Endodermal cell (in vitro differentiated cells): ENCODE measurements around the gene PPP1R12A. TPM values are rescaled to one million over a fixed set of nuclear protein-coding genes. Genes with fewer than 3 reads are reported as not detected.
A peak's percentile ranks its signal among the peaks of the same experiment; 100 is the strongest.

ENCODE experiments used
- DNase-seq: peaks from one replicate; pipeline ENCODE4 v3.0.0-alpha.2; 2017
- H3K27ac ChIP-seq: 2 replicates; pipeline ENCODE4 v1.5.1; 2013; ENCODE audit warnings: mild to moderate bottlenecking, low read depth, low read length, moderate library complexity
- H3K27me3 ChIP-seq: 2 replicates; pipeline ENCODE4 v1.6.1; 2013; ENCODE audit warnings: mild to moderate bottlenecking, low read length, moderate library complexity; ENCODE audit not compliant: insufficient read depth, control insufficient read depth, poor library complexity, severe bottlenecking
- H3K36me3 ChIP-seq: 2 replicates; pipeline ENCODE4 v1.7.0; 2013; ENCODE audit warnings: mild to moderate bottlenecking, low read length, moderate library complexity; ENCODE audit not compliant: control insufficient read depth, insufficient read depth
- H3K4me1 ChIP-seq: one replicate; pipeline ENCODE4 v1.7.0; 2013; ENCODE audit warnings: low read length; ENCODE audit not compliant: control insufficient read depth, insufficient read depth
- H3K4me3 ChIP-seq: 2 replicates; pipeline ENCODE4 v1.5.1; 2013; ENCODE audit warnings: mild to moderate bottlenecking, low read length, moderate library complexity
- H3K9ac ChIP-seq: 2 replicates; pipeline ENCODE4 v1.6.1; 2013; ENCODE audit warnings: mild to moderate bottlenecking, low read length, moderate library complexity; ENCODE audit not compliant: poor library complexity, severe bottlenecking; ENCODE audit errors: extremely low read depth
- H3K9me3 ChIP-seq: 2 replicates; pipeline ENCODE4 v1.6.1; 2013; ENCODE audit warnings: mild to moderate bottlenecking, low read length, moderate library complexity; ENCODE audit not compliant: control insufficient read depth
- H3K27ac Mint-ChIP-seq: 2 replicates; pipeline ENCODE4 v1.8.0; 2020; ENCODE audit warnings: mixed read lengths
- H3K27me3 Mint-ChIP-seq: 2 replicates; pipeline ENCODE4 v1.8.0; 2021; ENCODE audit warnings: mild to moderate bottlenecking, mixed read lengths; ENCODE audit not compliant: insufficient read depth
- H3K36me3 Mint-ChIP-seq: 2 replicates; pipeline ENCODE4 v1.8.0; 2020; ENCODE audit warnings: low read depth, mixed read lengths
- H3K4me1 Mint-ChIP-seq: 2 replicates; pipeline ENCODE4 v1.8.0; 2020; ENCODE audit warnings: mixed read lengths
- H3K4me3 Mint-ChIP-seq: 2 replicates; pipeline ENCODE4 v1.8.0; 2020; ENCODE audit warnings: mild to moderate bottlenecking, moderate library complexity, mixed read lengths
- H3K9me3 Mint-ChIP-seq: 2 replicates; pipeline ENCODE4 v1.8.0; 2020; ENCODE audit warnings: mild to moderate bottlenecking, mixed read lengths
- WGBS, 2 experiments: methylation state at CpG; one replicate each; pipeline versions ENCODE4 v1.1.5 to v1.1.7; 2013; ENCODE audit warnings: missing lambda C conversion rate in 2 of 2, mixed read lengths in 1 of 2; ENCODE audit not compliant: insufficient coverage in 1 of 2, insufficient read length in 1 of 2; 5-methylcytosine and 5-hydroxymethylcytosine counted together
- total RNA-seq, 2 donors: library from RNA; stranded (reverse); fragmentation: NEBNext Ultra II Directional in 1 of 2; extraction: Animal tissue kit (Norgen Biotek cat#: 25700) in 1 of 2; gene quantifications; 2 replicates in 1 of 2; 3 replicates in 1 of 2; pipeline ENCODE4 v1.2.1, GENCODE V29; 2021
- TF ChIP-seq, protein P1 (sequence below): fragments of 200-600 bp; sonication (generic); conservative IDR thresholded peaks from 2 replicates; pipeline ENCODE4 v1.5.0; 2021; ENCODE audit warnings: antibody characterized with exemption, mild to moderate bottlenecking

Gene PPP1R12A
- total RNA-seq, 2 donors from 2014 or later: 80.0 to 94.7 TPM

DNA sequence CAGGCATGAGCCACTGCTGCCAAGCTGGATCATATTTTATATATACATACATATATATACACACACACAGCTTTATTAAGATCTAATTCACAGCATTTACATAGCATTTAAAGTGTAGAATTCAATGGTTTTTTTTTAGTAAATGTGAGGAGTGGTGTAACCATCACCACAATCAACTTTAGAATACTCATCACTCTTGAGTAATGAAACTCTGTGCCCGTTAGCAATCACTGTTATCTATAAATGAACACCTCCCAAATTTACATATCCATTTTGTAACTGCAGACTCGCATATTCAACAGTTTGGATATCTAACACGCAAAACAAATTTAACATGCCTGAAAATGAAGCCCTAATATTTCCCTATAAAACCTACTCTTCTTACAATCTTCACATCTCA, 90.9 kb downstream of the PPP1R12A start:
- H3K27me3 ChIP-seq: no peaks in the 10 kb centered on the region
- H3K36me3 ChIP-seq: peaks cover 68% of the 10 kb centered on the region
- peaks cover 17% of the 10 kb centered on the region for H3K9me3 ChIP-seq
- H3K27ac ChIP-seq: no peak overlapping the region
- TF ChIP-seq, protein P1, sequence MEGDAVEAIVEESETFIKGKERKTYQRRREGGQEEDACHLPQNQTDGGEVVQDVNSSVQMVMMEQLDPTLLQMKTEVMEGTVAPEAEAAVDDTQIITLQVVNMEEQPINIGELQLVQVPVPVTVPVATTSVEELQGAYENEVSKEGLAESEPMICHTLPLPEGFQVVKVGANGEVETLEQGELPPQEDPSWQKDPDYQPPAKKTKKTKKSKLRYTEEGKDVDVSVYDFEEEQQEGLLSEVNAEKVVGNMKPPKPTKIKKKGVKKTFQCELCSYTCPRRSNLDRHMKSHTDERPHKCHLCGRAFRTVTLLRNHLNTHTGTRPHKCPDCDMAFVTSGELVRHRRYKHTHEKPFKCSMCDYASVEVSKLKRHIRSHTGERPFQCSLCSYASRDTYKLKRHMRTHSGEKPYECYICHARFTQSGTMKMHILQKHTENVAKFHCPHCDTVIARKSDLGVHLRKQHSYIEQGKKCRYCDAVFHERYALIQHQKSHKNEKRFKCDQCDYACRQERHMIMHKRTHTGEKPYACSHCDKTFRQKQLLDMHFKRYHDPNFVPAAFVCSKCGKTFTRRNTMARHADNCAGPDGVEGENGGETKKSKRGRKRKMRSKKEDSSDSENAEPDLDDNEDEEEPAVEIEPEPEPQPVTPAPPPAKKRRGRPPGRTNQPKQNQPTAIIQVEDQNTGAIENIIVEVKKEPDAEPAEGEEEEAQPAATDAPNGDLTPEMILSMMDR: no peak
- no peak for DNase-seq
- peaks cover 50% of the 10 kb centered on the region for H3K36me3 Mint-ChIP-seq
- H3K4me3 ChIP-seq: no peak overlapping the region
- H3K4me3 Mint-ChIP-seq: no peak overlapping the region
- WGBS, 2 experiments: 97 to 98% methylated on average over 3 of the region's 3 CpGs
- H3K9ac ChIP-seq: no peak overlapping the region
- H3K9me3 Mint-ChIP-seq: peaks cover 21% of the 10 kb centered on the region
- peak overlapping the region; percentile 74 for H3K27ac Mint-ChIP-seq
- H3K4me1 Mint-ChIP-seq: peaks cover 16% of the 10 kb centered on the region
- H3K27me3 Mint-ChIP-seq: no peaks in the 10 kb centered on the region
- no peaks in the 10 kb centered on the region for H3K4me1 ChIP-seq

DNA sequence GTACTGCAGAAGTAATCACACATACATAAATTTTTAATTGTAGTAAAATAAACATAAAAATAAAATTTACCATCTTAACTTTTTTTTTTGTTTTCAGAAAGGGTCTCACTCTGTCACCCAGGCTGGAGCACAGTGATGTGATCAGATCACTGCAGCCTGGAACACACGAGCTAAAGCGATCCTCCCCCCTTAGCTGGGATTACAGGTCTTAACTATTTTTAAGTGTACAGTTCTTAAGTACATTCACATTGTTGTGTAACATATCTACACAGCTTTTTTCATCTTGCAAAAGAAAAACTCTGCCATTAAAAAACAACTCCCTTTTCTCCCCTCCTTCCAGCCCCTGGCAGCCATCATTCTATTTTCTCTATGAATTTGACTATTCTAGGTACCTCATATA, 92.3 kb downstream of the PPP1R12A start:
- peaks cover 14% of the 10 kb centered on the region for H3K4me1 Mint-ChIP-seq

DNA sequence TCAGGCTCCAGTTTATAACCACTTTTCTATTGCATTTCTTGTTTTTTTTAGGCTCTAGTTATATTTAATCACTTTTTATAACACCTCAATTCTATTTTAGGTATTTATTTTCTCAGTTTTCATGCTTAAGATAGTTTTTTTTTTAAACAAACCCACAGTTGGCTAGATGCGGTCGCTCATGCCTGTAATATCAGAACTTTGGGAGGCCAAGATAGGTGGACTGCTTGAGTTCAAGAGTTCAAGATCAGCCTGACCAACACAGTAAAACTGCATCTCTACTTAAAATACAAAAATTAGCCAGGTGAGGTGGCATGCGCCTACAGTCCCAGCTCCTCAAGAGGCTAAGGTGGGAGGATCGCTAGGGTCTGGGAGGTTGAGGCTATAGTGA, 93.0 kb downstream of the PPP1R12A start:
- Histone ChIP-seq H3K36me3 (peaks cover 72% of the 10 kb centered on the region), H3K9ac (no peak overlapping the region), H3K27ac (no peak overlapping the region), H3K27me3 (no peaks in the 10 kb centered on the region), H3K9me3 (peaks cover 34% of the 10 kb centered on the region), H3K4me1 (no peaks in the 10 kb centered on the region), H3K4me3 (no peak overlapping the region)
- no peak for DNase-seq
- Mint-ChIP-seq H3K27ac (no peak overlapping the region), H3K27me3 (no peaks in the 10 kb centered on the region), H3K9me3 (peaks cover 36% of the 10 kb centered on the region), H3K36me3 (peaks cover 66% of the 10 kb centered on the region), H3K4me1 (peaks cover 14% of the 10 kb centered on the region), H3K4me3 (no peak overlapping the region)
- WGBS, 2 experiments: 57 to 74% methylated on average over 2 to 4 of the region's 4 CpGs
- TF ChIP-seq, protein P1: no peak

More for the DNA sequence above, 92.3 kb downstream of the PPP1R12A start:
- Histone ChIP-seq H3K36me3 (peaks cover 74% of the 10 kb centered on the region), H3K9ac (no peak overlapping the region), H3K4me1 (no peaks in the 10 kb centered on the region), H3K27me3 (no peaks in the 10 kb centered on the region), H3K9me3 (peaks cover 31% of the 10 kb centered on the region), H3K27ac (no peak overlapping the region), H3K4me3 (no peak overlapping the region)
- H3K27ac Mint-ChIP-seq: no peak overlapping the region
- 93 to 100% methylated on average over 2 of the region's 2 CpGs for WGBS, 2 experiments
- H3K27me3 Mint-ChIP-seq: no peaks in the 10 kb centered on the region
- DNase-seq: no peak
- TF ChIP-seq, protein P1: no peak
- no peak overlapping the region for H3K4me3 Mint-ChIP-seq
- peaks cover 34% of the 10 kb centered on the region for H3K9me3 Mint-ChIP-seq
- peaks cover 64% of the 10 kb centered on the region for H3K36me3 Mint-ChIP-seq
